ENCODE data around the gene SGPL1.

DNA sequence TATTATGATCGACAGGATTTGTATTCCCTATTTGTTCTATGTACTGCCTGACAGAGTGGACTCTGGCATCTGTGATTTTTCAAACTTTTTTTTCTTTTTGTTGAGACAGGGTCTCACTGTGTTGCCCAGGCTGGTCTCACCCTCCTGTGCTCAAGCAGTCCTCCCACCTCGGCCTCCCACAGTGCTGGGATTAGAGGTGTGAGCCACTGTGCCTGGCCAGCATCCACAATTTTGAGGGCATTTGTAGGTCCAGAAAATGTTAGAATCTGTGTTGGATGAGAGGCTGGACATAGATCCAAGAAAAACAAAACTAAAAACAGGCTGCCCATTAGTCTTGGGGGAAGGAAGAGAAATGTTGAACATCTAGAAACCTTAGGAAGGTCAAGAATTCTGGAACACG is 34.3 kb downstream of the SGPL1 start:
- TF ChIP-seq EZH2 (IDR thresholded peaks at IDR 0.05; ENCODE audit: low read depth, unreplicated experiment) (no peak), CREB1 (CRISPR knock-in tag; IDR thresholded peaks at IDR 0.05; ENCODE audit: low read depth) (no peak)
- TF ChIP-seq, protein P1, sequence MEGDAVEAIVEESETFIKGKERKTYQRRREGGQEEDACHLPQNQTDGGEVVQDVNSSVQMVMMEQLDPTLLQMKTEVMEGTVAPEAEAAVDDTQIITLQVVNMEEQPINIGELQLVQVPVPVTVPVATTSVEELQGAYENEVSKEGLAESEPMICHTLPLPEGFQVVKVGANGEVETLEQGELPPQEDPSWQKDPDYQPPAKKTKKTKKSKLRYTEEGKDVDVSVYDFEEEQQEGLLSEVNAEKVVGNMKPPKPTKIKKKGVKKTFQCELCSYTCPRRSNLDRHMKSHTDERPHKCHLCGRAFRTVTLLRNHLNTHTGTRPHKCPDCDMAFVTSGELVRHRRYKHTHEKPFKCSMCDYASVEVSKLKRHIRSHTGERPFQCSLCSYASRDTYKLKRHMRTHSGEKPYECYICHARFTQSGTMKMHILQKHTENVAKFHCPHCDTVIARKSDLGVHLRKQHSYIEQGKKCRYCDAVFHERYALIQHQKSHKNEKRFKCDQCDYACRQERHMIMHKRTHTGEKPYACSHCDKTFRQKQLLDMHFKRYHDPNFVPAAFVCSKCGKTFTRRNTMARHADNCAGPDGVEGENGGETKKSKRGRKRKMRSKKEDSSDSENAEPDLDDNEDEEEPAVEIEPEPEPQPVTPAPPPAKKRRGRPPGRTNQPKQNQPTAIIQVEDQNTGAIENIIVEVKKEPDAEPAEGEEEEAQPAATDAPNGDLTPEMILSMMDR (conservative IDR thresholded peaks at IDR 0.05; ENCODE audit: low read depth in 2 of 2) = no peak

All from GM23338 (cell line).